Kidney epithelial cell (primary cell): ENCODE measurements around the gene PBRM1. TPM values are rescaled to one million over a fixed set of nuclear protein-coding genes. Genes with fewer than 3 reads are reported as not detected.

Experiments
- DNase-seq: peaks from one replicate; pipeline ENCODE4 v3.0.0-alpha.2; 2010; ENCODE audit warnings: low read depth
- H3K27me3 ChIP-seq: 2 replicates; pipeline ENCODE4 v1.6.0; 2011; ENCODE audit warnings: low read length; ENCODE audit not compliant: control insufficient read depth, insufficient read depth
- H3K36me3 ChIP-seq: 2 replicates; pipeline ENCODE4 v1.5.1; 2011; ENCODE audit warnings: low read length; ENCODE audit not compliant: control insufficient read depth, insufficient read depth
- H3K4me3 ChIP-seq: 2 replicates; pipeline ENCODE4 v1.5.1; 2011; ENCODE audit warnings: low read depth, mild to moderate bottlenecking, control low read depth, low read length
- total RNA-seq: library from RNA; depleted of rRNA; stranded (reverse); fragments of >200 nt; gene quantifications from 2 replicates; pipeline ENCODE4 v1.2.3, GENCODE V29; 2015
- TF ChIP-seq, protein P1 (sequence below): IDR thresholded peaks from 2 replicates; pipeline ENCODE4 v1.5.1; 2011; ENCODE audit warnings: mild to moderate bottlenecking, moderate library complexity, low read length, control low read depth, inconsistent platforms; ENCODE audit not compliant: insufficient read depth, poor library complexity, severe bottlenecking

The PBRM1 gene
- total RNA-seq, 1 donor from 2014 or later, result 89.5 TPM

DNA sequence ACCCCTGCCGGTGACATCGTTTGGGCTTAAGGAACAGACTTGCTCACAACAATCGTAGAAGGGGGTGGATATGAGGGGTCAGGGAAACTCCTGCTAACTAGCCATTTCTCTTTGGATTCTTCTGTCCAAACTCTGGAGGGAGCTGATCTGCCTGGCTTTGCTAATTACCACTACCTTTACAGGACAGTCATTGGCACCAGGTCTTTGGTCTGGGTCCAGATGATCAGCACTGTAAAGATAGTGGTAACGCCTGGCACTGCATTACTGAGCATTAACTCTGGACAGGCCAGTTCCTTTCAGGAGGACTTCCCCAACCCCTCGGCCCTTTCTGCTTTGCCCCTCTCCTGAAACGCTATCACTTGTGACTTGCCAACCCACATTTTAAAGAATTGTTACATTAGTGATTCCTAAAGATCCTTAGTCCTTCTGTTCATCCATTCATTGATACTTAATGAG, 148.5 kb downstream of the PBRM1 start:
- peak overlapping the region; percentile 68 for H3K4me3 ChIP-seq
- TF ChIP-seq, protein P1, sequence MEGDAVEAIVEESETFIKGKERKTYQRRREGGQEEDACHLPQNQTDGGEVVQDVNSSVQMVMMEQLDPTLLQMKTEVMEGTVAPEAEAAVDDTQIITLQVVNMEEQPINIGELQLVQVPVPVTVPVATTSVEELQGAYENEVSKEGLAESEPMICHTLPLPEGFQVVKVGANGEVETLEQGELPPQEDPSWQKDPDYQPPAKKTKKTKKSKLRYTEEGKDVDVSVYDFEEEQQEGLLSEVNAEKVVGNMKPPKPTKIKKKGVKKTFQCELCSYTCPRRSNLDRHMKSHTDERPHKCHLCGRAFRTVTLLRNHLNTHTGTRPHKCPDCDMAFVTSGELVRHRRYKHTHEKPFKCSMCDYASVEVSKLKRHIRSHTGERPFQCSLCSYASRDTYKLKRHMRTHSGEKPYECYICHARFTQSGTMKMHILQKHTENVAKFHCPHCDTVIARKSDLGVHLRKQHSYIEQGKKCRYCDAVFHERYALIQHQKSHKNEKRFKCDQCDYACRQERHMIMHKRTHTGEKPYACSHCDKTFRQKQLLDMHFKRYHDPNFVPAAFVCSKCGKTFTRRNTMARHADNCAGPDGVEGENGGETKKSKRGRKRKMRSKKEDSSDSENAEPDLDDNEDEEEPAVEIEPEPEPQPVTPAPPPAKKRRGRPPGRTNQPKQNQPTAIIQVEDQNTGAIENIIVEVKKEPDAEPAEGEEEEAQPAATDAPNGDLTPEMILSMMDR, result no peak

GRCh38 chr3:52536369-52537164, 149.1 kb downstream of the PBRM1 start, which contains the start of gene UQCC5:
UQCC5 (plus strand) TSS chr3:52536605; CDS start chr3:52536756, 151 bp downstream.
- Histone ChIP-seq H3K4me3 (peak within 1 kb of the TSS; percentile 68), H3K36me3 (no peaks in the 10 kb centered on the region), H3K27me3 (no peaks in the 10 kb centered on the region)
- peak; percentile 92 for DNase-seq
- TF ChIP-seq, protein P1, result no peak

More for the DNA sequence above, 148.5 kb downstream of the PBRM1 start:
- Histone ChIP-seq H3K27me3 (no peaks in the 10 kb centered on the region), H3K36me3 (no peaks in the 10 kb centered on the region)
- DNase-seq, result no peak

DNA sequence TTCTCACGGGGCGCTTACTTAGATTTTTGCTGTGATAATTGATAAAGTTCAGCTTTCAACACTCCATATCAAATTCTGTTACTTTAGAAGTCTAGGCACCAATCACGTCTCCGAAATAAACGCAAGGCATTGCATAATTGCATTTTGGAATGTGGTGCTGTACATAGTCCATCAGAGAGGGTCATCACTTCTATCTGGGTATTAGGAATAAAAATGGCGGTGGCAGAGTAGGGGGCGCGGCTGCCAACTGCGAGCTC, 149.7 kb downstream of the PBRM1 start:
- Histone ChIP-seq H3K27me3 (no peaks in the 10 kb centered on the region), H3K36me3 (no peaks in the 10 kb centered on the region), H3K4me3 (no peak overlapping the region)
- TF ChIP-seq, protein P1, result no peak
- DNase-seq, result no peak

DNA sequence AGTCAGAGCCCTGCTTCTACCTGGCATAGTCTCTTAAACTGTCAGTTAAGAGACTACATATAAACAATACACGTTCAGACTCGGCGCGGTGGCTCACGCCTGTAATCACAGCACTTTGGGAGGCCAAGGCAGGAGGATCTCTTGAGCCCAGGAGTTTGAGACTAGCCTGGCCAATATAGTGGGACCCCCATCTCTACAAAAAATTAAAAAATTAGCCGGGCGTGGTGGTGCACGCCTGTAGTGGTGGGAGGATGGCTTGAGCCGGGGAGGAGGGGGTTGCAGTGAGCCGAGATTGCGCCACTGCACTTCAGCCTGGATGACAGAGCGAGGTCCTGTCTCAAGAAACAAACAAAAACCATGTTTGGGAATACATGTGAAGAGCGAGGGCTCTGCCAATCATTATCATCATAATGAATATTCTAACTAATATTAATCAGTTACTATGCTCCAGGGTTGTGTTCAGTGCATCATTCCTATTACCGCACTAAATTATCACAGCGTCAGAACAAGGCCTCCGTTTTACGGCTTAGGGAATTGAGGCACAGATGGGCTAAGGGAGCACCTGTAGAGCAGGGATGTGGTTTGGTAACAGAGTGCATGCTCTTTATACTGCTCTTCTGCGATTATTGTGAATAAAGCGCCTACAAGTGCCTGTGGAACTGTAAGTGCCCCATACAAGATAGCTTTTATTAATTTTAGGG, 150.2 kb downstream of the PBRM1 start:
- Histone ChIP-seq H3K4me3 (no peak overlapping the region), H3K27me3 (no peaks in the 10 kb centered on the region), H3K36me3 (no peaks in the 10 kb centered on the region)
- TF ChIP-seq, protein P1, result no peak
- DNase-seq, result no peak

- TF ChIP-seq, protein P1, result no peak
- DNase-seq, result no peak
- Histone ChIP-seq H3K36me3 (no peaks in the 10 kb centered on the region), H3K4me3 (peak overlapping the region; percentile 54), H3K27me3 (no peaks in the 10 kb centered on the region)
Observed at GRCh38 chr3:52534281-52535183, 151.2 kb downstream of the PBRM1 start.
